SHP77 (cell line): ENCODE data around the gene TTLL5.

Source experiments
- DNase-seq, 2 experiments: peaks; one replicate each; lab custom pipeline; 2025; lab: John Stamatoyannopoulos, UW

The TTLL5 gene

DNA sequence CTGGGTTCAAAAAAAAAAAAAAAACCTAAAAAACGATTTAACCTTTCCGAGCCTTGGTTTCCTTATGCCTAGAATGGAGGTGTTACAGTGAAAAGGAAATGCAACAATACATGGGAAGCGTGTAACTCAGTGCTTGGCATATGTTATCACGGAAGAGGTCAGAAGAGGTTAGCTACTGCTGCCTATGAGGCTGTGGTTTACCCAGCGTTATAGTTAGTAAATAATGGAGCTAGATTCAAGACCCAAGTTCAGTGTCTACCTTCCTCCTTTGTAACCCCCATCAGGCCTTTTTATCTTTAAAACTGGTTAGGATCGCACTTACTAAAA lies 325.4 kb downstream of the TTLL5 start:
- DNase-seq, result no peak

- no peak for DNase-seq
Observed at GRCh38 chr14:75987201-75987970, 326.3 kb downstream of the TTLL5 start.

- DNase-seq, result no peak
Observed at GRCh38 chr14:75989134-75989533, 328.1 kb downstream of the TTLL5 start.

DNA sequence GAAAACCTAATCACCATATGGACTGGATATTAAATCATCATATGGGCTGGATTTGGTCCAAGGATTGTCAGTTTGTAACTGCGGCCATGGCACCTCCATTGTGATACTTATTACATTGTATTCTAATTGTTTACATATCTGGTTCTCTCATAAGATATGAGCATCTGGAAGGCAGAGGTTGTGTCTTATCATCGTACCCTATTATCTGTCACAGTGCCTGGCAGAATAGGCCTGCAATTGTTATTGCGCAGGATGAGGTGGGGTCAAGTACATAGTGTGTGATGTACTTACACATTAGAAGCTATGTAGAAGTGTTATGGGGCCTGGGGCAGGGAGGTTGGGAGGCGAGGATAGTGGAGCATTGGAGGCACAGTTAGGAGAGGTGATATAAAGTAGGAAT lies 329.3 kb downstream of the TTLL5 start:
- no peak for DNase-seq

- no peak for DNase-seq
Observed at GRCh38 chr14:75991753-75992152, 330.7 kb downstream of the TTLL5 start.

- DNase-seq, result no peak
Observed at GRCh38 chr14:75993567-75994041, 332.6 kb downstream of the TTLL5 start.

DNA sequence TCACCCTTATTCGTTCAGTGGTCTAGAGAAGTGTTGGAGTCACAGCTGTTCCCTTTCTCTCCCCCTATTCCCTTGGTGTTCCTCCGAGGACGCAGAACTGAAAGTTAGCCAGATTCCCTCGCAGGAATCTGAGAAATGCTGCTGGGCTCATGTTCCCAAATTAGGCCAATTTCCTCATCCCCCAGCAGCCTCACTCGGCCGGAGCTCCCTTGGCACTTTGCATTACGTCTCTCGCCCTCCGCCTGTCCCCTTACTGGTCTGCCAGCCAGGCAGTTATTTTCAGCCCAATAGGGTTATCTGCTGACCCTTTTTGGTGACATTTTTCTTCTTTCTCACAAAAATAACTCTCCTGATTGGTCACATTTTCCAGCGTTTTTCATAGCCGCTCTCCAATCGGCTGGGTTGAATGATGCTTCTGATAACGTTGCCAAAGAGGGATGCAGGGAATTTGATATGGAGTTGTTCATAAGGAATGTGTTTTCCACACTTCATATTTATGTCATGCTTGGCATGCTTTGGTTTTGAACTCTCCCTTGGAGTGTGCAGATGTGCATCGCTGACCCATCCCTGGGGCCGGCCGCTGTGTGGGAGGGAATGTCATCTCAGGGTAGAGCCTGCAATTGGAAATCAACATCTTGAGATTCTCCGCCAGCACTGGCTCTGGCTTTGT lies 334.5 kb downstream of the TTLL5 start:
- no peak for DNase-seq

- no peak for DNase-seq
Observed at GRCh38 chr14:75996488-75996887, 335.4 kb downstream of the TTLL5 start.

DNA sequence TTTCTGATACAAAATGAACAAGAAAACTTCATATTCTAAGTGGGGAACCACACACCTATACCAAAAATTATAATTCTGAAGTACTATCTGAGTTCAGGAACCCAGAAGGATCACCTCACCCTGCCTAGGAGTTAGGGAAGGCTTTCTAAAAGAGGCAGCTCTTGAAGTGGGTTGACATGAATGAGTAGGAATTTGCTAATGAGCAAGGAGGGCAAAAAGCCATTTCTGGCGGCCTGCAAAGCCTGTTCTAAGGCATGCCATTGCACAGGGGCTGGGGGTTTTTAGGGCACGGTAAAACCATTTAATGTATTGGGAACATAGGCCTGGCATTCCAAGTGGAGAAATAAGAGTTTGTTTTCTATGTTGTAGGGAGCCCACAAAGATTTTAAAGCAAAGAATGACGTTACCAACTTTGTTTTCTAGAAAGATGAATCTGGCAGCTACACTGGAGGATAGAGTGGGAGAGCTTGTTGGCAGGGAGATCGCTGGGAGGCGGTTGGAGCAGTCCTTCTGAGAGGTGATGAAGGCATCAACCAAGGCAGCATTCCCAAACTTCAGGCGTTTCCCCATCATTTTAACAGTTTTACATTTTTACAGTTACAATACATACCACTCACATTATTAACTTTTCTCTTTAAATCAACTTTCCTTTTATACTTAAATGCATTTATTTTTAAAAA lies 338.6 kb downstream of the TTLL5 start:
- no peak for DNase-seq

GRCh38 chr14:76002383-76002782 lies 341.3 kb downstream of the TTLL5 start:
- DNase-seq, result no peak
